AG09319 (cell line): ENCODE results near the gene PDIA6.

Experiments used
- DNase-seq: peaks from one replicate; pipeline ENCODE4 v3.0.0-alpha.2; 2010; ENCODE audit warnings: low read depth; ENCODE audit errors: extremely low read depth
- CTCF ChIP-seq: IDR thresholded peaks from 2 replicates; pipeline ENCODE4 v1.5.1; 2011; ENCODE audit warnings: low read depth, mild to moderate bottlenecking, inconsistent platforms, low read length, moderate library complexity

PDIA6 gene

GRCh38 chr2:10760794-10761504, 51.6 kb downstream of the PDIA6 start:
- DNase-seq = no peak
- TF ChIP-seq CTCF = no peak

DNA sequence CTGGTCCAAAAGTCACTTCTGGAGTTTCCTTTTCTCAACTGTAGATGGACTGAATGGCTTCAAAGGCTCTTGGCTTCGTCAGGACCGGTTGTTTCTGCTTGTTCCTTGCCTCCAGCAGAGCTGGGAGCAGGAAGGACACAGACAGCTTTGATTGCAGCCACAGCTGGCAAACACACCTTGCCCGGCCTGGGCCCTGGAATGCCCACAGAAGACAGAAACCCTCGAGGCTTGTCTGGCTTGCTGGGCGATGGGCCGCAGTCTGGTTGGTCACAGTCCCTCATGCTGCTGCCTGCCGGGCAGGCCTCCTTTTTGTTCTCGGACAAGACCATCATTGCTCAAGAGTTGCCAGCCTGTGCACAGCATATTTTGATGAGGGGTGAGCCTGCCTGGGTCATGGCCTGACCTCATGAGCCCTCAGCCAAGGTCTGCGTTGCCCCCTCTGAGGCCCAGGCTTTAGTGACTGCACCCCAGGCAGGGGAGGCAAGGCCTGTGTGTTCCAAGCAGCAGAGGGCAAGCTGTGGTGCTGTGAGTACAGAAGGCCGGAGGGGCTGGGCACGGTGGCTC, 53.4 kb downstream of the PDIA6 start:
- DNase-seq = no peak
- TF ChIP-seq CTCF = no peak

DNA sequence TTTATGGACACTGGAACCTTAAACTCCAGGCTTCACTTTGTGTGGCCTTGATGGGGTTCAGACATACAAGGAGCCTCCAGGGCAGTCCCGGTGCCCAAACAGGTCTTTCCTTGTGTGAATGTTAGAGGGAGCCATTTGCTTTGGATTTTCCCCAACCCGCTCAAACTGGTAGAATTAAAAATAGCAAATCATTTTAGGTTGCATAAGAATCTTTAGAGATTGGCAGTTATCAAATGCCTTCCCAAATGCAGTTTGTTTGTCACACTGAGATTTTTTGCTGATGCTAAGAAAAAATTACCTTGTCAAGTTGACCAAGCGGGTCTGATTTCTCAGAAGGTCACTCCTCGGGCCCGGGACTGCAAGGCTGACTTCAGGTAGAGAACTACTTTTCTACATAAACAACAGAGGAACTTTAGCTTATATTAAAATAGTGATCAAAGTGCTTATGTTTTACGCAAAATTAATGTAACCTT, 54.7 kb downstream of the PDIA6 start:
- no peak for TF ChIP-seq CTCF
- DNase-seq = no peak

- no peak for TF ChIP-seq CTCF
- no peak for DNase-seq
These were observed 57.0 kb downstream of the PDIA6 start for GRCh38 chr2:10755621-10756020.

DNA sequence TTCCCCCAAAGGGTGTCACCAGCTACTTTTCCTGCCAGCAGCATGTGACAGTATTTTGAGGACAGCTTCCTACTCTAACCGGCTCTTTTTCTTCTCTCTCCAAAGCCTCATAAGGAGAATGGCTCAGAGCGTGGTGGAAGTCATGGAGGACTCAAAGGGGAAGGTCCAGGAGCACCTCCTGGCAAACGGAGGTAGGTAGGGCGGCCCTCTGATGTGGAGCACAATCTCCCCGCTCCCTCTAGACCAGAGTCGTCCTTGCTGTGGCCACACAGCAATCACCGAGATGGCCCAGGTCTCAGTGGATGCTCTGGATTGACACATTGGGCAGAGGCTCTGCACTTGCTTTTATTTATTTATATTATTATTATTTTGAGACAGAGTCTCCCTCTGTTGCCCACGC, 58.7 kb downstream of the PDIA6 start:
- TF ChIP-seq CTCF = no peak
- no peak for DNase-seq

GRCh38 chr2:10753156-10753555, 59.4 kb downstream of the PDIA6 start:
- DNase-seq = no peak
- TF ChIP-seq CTCF = no peak

GRCh38 chr2:10752236-10752635, 60.3 kb downstream of the PDIA6 start:
- TF ChIP-seq CTCF = no peak
- no peak for DNase-seq
